HepG2 (cell line): ENCODE data around the gene PARP3. TPM values are rescaled to one million over a fixed set of nuclear protein-coding genes. Genes with fewer than 3 reads are reported as not detected.

Experiments
- JUND ChIP-seq: sonication (generic); formaldehyde crosslinking; IDR thresholded peaks from 2 replicates; pipeline ENCODE4 v1.8.0; 2022; ENCODE audit warnings: mild to moderate bottlenecking, missing genetic modification reagents
- KLF11 ChIP-seq: IDR thresholded peaks from 2 replicates; pipeline ENCODE4 v1.6.1; 2016; ENCODE audit warnings: missing compliant biosample characterization
- MZF1 ChIP-seq: sonication (generic); formaldehyde crosslinking; IDR thresholded peaks from 2 replicates; pipeline ENCODE4 v1.8.1; 2023; ENCODE audit warnings: mild to moderate bottlenecking, missing genetic modification reagents, borderline replicate concordance
- NFE2L1 ChIP-seq: sonication (generic); formaldehyde crosslinking; IDR thresholded peaks from 2 replicates; pipeline ENCODE4 v1.4.0; 2020; ENCODE audit warnings: missing genetic modification reagents, mild to moderate bottlenecking, borderline replicate concordance
- PLSCR1 ChIP-seq: sonication (generic); formaldehyde crosslinking; IDR thresholded peaks from 2 replicates; pipeline ENCODE4 v1.5.0; 2020; ENCODE audit warnings: missing genetic modification reagents, mild to moderate bottlenecking, borderline replicate concordance
- RCOR2 ChIP-seq: IDR thresholded peaks from 2 replicates; pipeline ENCODE4 v1.6.1; 2016; ENCODE audit warnings: missing biosample characterization, missing genetic modification reagents
- SIX1 ChIP-seq: sonication (generic); formaldehyde crosslinking; IDR thresholded peaks from 2 replicates; pipeline ENCODE4 v1.4.0; 2020; ENCODE audit warnings: missing genetic modification reagents, borderline replicate concordance
- SNAPC5 ChIP-seq: sonication (generic); formaldehyde crosslinking; IDR thresholded peaks from 2 replicates; pipeline ENCODE4 v1.8.1; 2023; ENCODE audit warnings: mild to moderate bottlenecking, missing genetic modification reagents, borderline replicate concordance
- TAF15 ChIP-seq: fragments of 200-400 bp; formaldehyde crosslinking; IDR thresholded peaks from one replicate; pipeline ENCODE4 v1.6.1; 2018; ENCODE audit warnings: mild to moderate bottlenecking, low read depth, low read length; ENCODE audit not compliant: poor library complexity, severe bottlenecking
- ZBTB38 ChIP-seq: sonication (generic); formaldehyde crosslinking; IDR thresholded peaks from 2 replicates; pipeline ENCODE4 v1.5.1; 2020; ENCODE audit warnings: mild to moderate bottlenecking, missing genetic modification reagents
- ZMYM4 ChIP-seq: sonication (generic); formaldehyde crosslinking; IDR thresholded peaks from 2 replicates; pipeline ENCODE4 v1.8.1; 2023; ENCODE audit warnings: mild to moderate bottlenecking, missing genetic modification reagents
- ZNF251 ChIP-seq: sonication (generic); formaldehyde crosslinking; IDR thresholded peaks from 2 replicates; pipeline ENCODE4 v1.9.0; 2021; ENCODE audit warnings: mild to moderate bottlenecking, missing genetic modification reagents
- ZNF329 ChIP-seq: sonication (generic); formaldehyde crosslinking; IDR thresholded peaks from 2 replicates; pipeline ENCODE4 v1.9.0; 2021; ENCODE audit warnings: low read depth, mild to moderate bottlenecking, missing genetic modification reagents
- ZNF737 ChIP-seq: sonication (generic); formaldehyde crosslinking; IDR thresholded peaks from 2 replicates; pipeline ENCODE4 v1.5.0; 2020; ENCODE audit warnings: missing genetic modification reagents, mild to moderate bottlenecking, borderline replicate concordance
- ZNF790 ChIP-seq: sonication (generic); formaldehyde crosslinking; IDR thresholded peaks from 2 replicates; pipeline ENCODE4 v1.8.0; 2022; ENCODE audit warnings: missing genetic modification reagents, mild to moderate bottlenecking, borderline replicate concordance
- polyA plus RNA-seq, 8 experiments: library from polyadenylated mRNA; depleted of rRNA in 3 of 8; stranded (reverse) in 7 of 8; unstranded in 1 of 8; fragments of >200 nt; fragmentation: Illumina TruSeq in 4 of 8; extraction: Trizol in 4 of 8; gene quantifications; 2 replicates each; pipeline versions ENCODE4 v1.2.1 to v1.2.3, GENCODE V29; 2011 to 2016; ENCODE audit warnings: low read depth in 4 of 8, missing spikeins in 1 of 8, mixed read lengths in 1 of 8; ENCODE audit not compliant: insufficient read depth in 1 of 8
- total RNA-seq, 5 experiments: library from RNA; depleted of rRNA; stranded (reverse); fragments of >200 nt; fragmentation: Illumina TruSeq; extraction: Trizol; gene quantifications; 2 replicates each; pipeline ENCODE4 v1.2.3, GENCODE V29; 2016; ENCODE audit warnings: low read depth in 1 of 5
- TF ChIP-seq, protein P1 (sequence below): sonication (generic); formaldehyde crosslinking; IDR thresholded peaks from 2 replicates; pipeline ENCODE4 v1.4.0; 2020; ENCODE audit warnings: missing genetic modification reagents, mild to moderate bottlenecking, borderline replicate concordance
- TF ChIP-seq, protein P2 (sequence below): sonication (generic); formaldehyde crosslinking; conservative IDR thresholded peaks from 2 replicates; pipeline ENCODE4 v1.8.0; 2022; ENCODE audit warnings: missing genetic modification reagents
- TF ChIP-seq, protein P3 (sequence below): IDR thresholded peaks from 2 replicates; pipeline ENCODE4 v1.6.1; 2016; ENCODE audit warnings: mild to moderate bottlenecking, missing biosample characterization, missing genetic modification reagents
- TF ChIP-seq, protein P4 (sequence below): sonication (generic); formaldehyde crosslinking; IDR thresholded peaks from 2 replicates; pipeline ENCODE4 v1.5.0; 2020; ENCODE audit warnings: mild to moderate bottlenecking, missing genetic modification reagents

PARP3 gene
- total and polyA plus RNA-seq, 2 of the 13 experiments (the other 11 are each of a cell fraction or from before 2014, with no cell fraction given) = 11.2 to 21.5 TPM

DNA sequence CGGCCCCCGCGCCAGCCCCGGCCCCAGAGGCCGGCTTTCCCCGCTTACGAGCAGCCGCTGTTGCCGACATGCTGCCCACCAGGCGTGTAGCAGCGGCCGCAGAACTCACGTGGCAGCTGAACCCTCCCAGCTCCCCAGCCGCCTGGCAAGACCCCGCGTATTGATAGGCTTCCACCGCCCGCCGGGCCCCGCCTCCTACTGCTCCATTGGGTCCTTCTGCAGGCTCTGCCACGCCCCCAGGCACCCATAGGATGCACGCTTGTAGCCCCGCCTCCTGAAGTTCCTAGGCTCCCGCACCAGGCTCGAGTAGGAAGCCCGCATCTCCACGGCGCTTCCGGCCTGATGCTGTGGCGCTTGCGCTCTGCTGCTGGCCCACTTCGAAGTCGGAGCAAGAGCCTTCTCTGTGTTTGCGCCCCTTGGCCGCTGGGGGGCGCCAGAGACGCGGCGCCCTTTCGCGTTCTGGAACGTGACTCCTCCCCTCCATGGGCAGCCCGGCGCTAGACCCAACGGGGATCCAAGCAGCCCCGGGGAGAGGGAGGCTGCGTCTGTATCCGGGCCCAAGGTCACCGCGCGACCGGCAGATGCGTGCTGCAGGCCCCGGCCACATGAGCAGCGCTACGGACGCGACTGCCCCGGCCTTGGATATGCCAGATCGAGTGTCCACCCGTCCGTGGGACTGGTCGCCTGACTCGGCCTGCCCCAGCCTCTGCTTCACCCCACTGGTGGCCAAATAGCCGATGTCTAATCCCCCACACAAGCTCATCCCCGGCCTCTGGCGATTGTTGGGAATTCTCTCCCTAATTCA, at the start of gene PARP3, which contains the start of gene RRP9 (continued):
- TF ChIP-seq, protein P1, sequence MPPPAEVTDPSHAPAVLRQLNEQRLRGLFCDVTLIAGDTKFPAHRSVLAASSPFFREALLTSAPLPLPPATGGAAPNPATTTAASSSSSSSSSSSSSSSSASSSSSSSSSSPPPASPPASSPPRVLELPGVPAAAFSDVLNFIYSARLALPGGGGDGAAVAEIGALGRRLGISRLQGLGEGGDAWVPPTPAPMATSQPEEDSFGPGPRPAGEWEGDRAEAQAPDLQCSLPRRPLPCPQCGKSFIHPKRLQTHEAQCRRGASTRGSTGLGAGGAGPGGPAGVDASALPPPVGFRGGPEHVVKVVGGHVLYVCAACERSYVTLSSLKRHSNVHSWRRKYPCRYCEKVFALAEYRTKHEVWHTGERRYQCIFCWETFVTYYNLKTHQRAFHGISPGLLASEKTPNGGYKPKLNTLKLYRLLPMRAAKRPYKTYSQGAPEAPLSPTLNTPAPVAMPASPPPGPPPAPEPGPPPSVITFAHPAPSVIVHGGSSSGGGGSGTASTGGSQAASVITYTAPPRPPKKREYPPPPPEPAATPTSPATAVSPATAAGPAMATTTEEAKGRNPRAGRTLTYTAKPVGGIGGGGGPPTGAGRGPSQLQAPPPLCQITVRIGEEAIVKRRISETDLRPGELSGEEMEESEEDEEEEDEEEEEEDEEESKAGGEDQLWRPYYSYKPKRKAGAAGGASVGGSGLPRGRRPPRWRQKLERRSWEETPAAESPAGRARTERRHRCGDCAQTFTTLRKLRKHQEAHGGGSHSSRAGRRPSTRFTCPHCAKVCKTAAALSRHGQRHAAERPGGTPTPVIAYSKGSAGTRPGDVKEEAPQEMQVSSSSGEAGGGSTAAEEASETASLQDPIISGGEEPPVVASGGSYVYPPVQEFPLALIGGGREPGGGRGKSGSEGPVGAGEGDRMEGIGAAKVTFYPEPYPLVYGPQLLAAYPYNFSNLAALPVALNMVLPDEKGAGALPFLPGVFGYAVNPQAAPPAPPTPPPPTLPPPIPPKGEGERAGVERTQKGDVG = peak; percentile 94; the same call in 1 of the 2 replicates
- TF ChIP-seq ZNF790 (CRISPR knock-in tag) = 0 out of 2 replicates have a peak, but pooled peaks have one; percentile 51
- peak; percentile 70 for TF ChIP-seq SIX1 (CRISPR knock-in tag)
- 0 out of 2 replicates have a peak, but pooled peaks have one; percentile 20 for TF ChIP-seq ZNF251 (CRISPR knock-in tag)
- TF ChIP-seq, protein P2, sequence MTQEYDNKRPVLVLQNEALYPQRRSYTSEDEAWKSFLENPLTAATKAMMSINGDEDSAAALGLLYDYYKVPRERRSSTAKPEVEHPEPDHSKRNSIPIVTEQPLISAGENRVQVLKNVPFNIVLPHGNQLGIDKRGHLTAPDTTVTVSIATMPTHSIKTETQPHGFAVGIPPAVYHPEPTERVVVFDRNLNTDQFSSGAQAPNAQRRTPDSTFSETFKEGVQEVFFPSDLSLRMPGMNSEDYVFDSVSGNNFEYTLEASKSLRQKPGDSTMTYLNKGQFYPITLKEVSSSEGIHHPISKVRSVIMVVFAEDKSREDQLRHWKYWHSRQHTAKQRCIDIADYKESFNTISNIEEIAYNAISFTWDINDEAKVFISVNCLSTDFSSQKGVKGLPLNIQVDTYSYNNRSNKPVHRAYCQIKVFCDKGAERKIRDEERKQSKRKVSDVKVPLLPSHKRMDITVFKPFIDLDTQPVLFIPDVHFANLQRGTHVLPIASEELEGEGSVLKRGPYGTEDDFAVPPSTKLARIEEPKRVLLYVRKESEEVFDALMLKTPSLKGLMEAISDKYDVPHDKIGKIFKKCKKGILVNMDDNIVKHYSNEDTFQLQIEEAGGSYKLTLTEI (CRISPR knock-in tag) = no peak
- TF ChIP-seq RCOR2 (CRISPR knock-in tag) = peak; percentile 64; the same call in 1 of the 2 replicates
- peak; percentile 52 for TF ChIP-seq TAF15
- TF ChIP-seq PLSCR1 (CRISPR knock-in tag) = no peak
- TF ChIP-seq KLF11 (CRISPR knock-in tag) = no peak
- no peak; the same call in 1 of the 2 replicates for TF ChIP-seq NFE2L1 (CRISPR knock-in tag)
- TF ChIP-seq ZNF737 (CRISPR knock-in tag) = peak; percentile 55; the same call in 1 of the 2 replicates
- peak; percentile 12; the same call in 1 of the 2 replicates for TF ChIP-seq ZNF329 (CRISPR knock-in tag)
- no peak for TF ChIP-seq SNAPC5 (CRISPR knock-in tag)
- TF ChIP-seq, protein P3, sequence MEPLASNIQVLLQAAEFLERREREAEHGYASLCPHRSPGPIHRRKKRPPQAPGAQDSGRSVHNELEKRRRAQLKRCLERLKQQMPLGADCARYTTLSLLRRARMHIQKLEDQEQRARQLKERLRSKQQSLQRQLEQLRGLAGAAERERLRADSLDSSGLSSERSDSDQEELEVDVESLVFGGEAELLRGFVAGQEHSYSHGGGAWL (CRISPR knock-in tag) = peak; percentile 64
- no peak for TF ChIP-seq MZF1
- TF ChIP-seq, protein P4, sequence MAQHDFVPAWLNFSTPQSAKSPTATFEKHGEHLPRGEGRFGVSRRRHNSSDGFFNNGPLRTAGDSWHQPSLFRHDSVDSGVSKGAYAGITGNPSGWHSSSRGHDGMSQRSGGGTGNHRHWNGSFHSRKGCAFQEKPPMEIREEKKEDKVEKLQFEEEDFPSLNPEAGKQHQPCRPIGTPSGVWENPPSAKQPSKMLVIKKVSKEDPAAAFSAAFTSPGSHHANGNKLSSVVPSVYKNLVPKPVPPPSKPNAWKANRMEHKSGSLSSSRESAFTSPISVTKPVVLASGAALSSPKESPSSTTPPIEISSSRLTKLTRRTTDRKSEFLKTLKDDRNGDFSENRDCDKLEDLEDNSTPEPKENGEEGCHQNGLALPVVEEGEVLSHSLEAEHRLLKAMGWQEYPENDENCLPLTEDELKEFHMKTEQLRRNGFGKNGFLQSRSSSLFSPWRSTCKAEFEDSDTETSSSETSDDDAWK (CRISPR knock-in tag) = no peak
- TF ChIP-seq ZMYM4 = peak; percentile 83; the same call in 1 of the 2 replicates
- TF ChIP-seq ZBTB38 = peak; percentile 65; the same call in 1 of the 2 replicates
- TF ChIP-seq JUND (CRISPR knock-in tag) = no peak
